MM.1S (cell line): ENCODE results near the gene PGBD5.

Experiments used
- DNase-seq: peaks from one replicate; pipeline ENCODE4 v3.0.0-alpha.2; 2015
- H2AFZ ChIP-seq: fragments of 300-600 bp; sonication (generic); 2 replicates; pipeline ENCODE4 v1.6.0; 2016; ENCODE audit warnings: antibody characterized with exemption, low read length
- H3F3A ChIP-seq: fragments of 300-600 bp; sonication (generic); 2 replicates; pipeline ENCODE4 v1.6.1; 2016; ENCODE audit warnings: mild to moderate bottlenecking, antibody characterized with exemption, low read length, moderate library complexity, mixed read lengths; ENCODE audit not compliant: insufficient read depth
- H3K27ac ChIP-seq: fragments of 300-600 bp; sonication (generic); 2 replicates; pipeline ENCODE4 v1.5.1; 2016; ENCODE audit warnings: mild to moderate bottlenecking, low read length
- H3K27me3 ChIP-seq: fragments of 300-600 bp; sonication (generic); replicated peaks from 2 replicates; pipeline ENCODE4 v1.6.0; 2016; ENCODE audit warnings: low read length; ENCODE audit not compliant: insufficient read depth
- H3K36me3 ChIP-seq: fragments of 300-600 bp; sonication (generic); replicated peaks from 2 replicates; pipeline ENCODE4 v1.6.1; 2016; ENCODE audit warnings: mild to moderate bottlenecking, low read length, mixed read lengths; ENCODE audit not compliant: insufficient read depth
- H3K4me1 ChIP-seq: fragments of 300-600 bp; sonication (generic); 2 replicates; pipeline ENCODE4 v1.6.1; 2016; ENCODE audit warnings: low read length, mixed read lengths
- H3K4me2 ChIP-seq: fragments of 300-600 bp; sonication (generic); 2 replicates; pipeline ENCODE4 v1.6.0; 2016; ENCODE audit warnings: low read depth, low read length
- H3K4me3 ChIP-seq: fragments of 300-600 bp; sonication (generic); 2 replicates; pipeline ENCODE4 v1.5.1; 2016; ENCODE audit warnings: low read length, mixed read lengths
- H3K79me2 ChIP-seq: fragments of 300-600 bp; sonication (generic); 2 replicates; pipeline ENCODE4 v1.6.1; 2016; ENCODE audit warnings: mixed run types, low read length, mixed read lengths
- H3K9ac ChIP-seq: fragments of 300-600 bp; sonication (generic); 2 replicates; pipeline ENCODE4 v1.6.1; 2016; ENCODE audit warnings: low read length, mixed read lengths
- H3K9me2 ChIP-seq: fragments of 300-600 bp; sonication (generic); replicated peaks from 2 replicates; pipeline ENCODE4 v1.6.1; 2016; ENCODE audit warnings: mild to moderate bottlenecking, low read length, mixed read lengths; ENCODE audit not compliant: insufficient read depth
- H3K9me3 ChIP-seq: fragments of 300-600 bp; sonication (generic); replicated peaks from 2 replicates; pipeline ENCODE4 v1.6.1; 2016; ENCODE audit warnings: mild to moderate bottlenecking, low read length, mixed read lengths; ENCODE audit not compliant: insufficient read depth
- H4K20me1 ChIP-seq: fragments of 300-600 bp; sonication (generic); 2 replicates; pipeline ENCODE4 v1.6.1; 2016; ENCODE audit warnings: mild to moderate bottlenecking, low read length, moderate library complexity, mixed read lengths; ENCODE audit not compliant: insufficient read depth
- EZH2 ChIP-seq: fragments of 300-600 bp; sonication (generic); optimal IDR thresholded peaks from 2 replicates; pipeline ENCODE3; 2017; ENCODE audit warnings: low read depth, mild to moderate bottlenecking, antibody characterized with exemption, low read length, mixed read lengths
- EZH2phosphoT487 ChIP-seq: fragments of 300-600 bp; sonication (generic); IDR thresholded peaks from 2 replicates; pipeline ENCODE4 v1.6.1; 2018; ENCODE audit warnings: antibody characterized with exemption, low read length
- TF ChIP-seq, protein P1 (sequence below): fragments of 300-600 bp; sonication (generic); IDR thresholded peaks from 2 replicates; pipeline ENCODE4 v1.5.1; 2016; ENCODE audit warnings: antibody characterized with exemption, low read length, mixed read lengths

Gene PGBD5

DNA sequence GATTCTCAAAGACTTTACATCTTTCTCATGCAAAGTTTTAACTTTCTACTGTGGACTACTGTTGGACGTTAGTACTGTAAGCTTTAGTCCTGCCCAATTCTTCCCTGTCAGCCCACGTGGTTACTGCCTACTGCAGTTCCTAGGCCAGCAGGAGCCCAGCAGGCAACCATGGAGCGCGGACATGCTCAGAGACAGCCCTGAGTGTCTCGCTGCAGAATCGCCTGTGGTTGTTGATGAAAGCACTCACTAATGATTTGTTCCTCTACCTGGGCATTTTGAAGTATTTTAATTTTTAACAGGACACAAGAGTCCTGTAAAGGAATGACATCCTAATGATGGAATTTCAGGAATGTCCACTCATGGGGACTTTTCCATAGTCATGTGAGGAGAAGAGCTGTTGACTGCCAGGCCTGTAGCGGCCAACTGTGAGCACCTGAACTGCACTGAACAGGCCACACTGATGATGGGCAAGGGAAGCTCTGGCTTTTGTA is 44.1 kb downstream of the PGBD5 start:
- no peak overlapping the region for H3K27ac ChIP-seq
- no peak overlapping the region for H2AFZ ChIP-seq
- H3K4me3 ChIP-seq = no peak overlapping the region
- H4K20me1 ChIP-seq = no peaks in the 10 kb centered on the region
- no peak for TF ChIP-seq EZH2
- no peak for TF ChIP-seq EZH2phosphoT487
- TF ChIP-seq, protein P1, sequence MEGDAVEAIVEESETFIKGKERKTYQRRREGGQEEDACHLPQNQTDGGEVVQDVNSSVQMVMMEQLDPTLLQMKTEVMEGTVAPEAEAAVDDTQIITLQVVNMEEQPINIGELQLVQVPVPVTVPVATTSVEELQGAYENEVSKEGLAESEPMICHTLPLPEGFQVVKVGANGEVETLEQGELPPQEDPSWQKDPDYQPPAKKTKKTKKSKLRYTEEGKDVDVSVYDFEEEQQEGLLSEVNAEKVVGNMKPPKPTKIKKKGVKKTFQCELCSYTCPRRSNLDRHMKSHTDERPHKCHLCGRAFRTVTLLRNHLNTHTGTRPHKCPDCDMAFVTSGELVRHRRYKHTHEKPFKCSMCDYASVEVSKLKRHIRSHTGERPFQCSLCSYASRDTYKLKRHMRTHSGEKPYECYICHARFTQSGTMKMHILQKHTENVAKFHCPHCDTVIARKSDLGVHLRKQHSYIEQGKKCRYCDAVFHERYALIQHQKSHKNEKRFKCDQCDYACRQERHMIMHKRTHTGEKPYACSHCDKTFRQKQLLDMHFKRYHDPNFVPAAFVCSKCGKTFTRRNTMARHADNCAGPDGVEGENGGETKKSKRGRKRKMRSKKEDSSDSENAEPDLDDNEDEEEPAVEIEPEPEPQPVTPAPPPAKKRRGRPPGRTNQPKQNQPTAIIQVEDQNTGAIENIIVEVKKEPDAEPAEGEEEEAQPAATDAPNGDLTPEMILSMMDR = no peak
- H3K9me3 ChIP-seq = no peaks in the 10 kb centered on the region
- no peaks in the 10 kb centered on the region for H3K27me3 ChIP-seq
- no peak overlapping the region for H3K9ac ChIP-seq
- no peaks in the 10 kb centered on the region for H3K9me2 ChIP-seq
- no peaks in the 10 kb centered on the region for H3F3A ChIP-seq
- DNase-seq = no peak
- H3K4me2 ChIP-seq = no peak overlapping the region
- H3K36me3 ChIP-seq = no peaks in the 10 kb centered on the region
- H3K4me1 ChIP-seq = no peaks in the 10 kb centered on the region
- H3K79me2 ChIP-seq = no peaks in the 10 kb centered on the region

DNA sequence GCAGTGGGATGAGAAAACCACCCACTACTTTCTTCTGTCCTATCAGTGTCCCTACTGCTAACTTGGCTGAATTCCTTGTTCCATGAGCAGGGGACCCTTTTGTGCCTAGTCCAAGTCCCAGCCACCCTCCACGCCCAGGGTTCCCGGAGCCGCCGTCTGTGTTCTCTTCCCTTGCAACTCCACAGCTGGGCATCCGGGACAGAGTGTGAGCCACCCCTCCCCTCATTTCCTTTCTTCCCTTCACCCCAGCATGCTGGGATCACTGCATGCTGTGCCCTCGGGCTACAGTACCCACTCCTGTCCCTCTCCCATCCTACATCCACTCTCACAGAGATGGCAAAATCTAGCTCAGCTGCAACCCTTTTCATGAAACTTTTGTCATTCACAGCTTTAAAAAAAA is 44.5 kb downstream of the PGBD5 start:
- TF ChIP-seq EZH2phosphoT487 = no peak
- no peak for TF ChIP-seq EZH2
- TF ChIP-seq, protein P1 = no peak
- Histone ChIP-seq H3K27ac (no peak overlapping the region), H3K27me3 (no peaks in the 10 kb centered on the region), H3K9me2 (no peaks in the 10 kb centered on the region), H3K4me1 (no peaks in the 10 kb centered on the region), H3K36me3 (no peaks in the 10 kb centered on the region), H2AFZ (no peak overlapping the region), H3F3A (no peaks in the 10 kb centered on the region), H3K4me3 (no peak overlapping the region), H4K20me1 (no peaks in the 10 kb centered on the region), H3K4me2 (no peak overlapping the region), H3K9ac (no peak overlapping the region), H3K9me3 (no peaks in the 10 kb centered on the region), H3K79me2 (no peaks in the 10 kb centered on the region)
- DNase-seq = no peak

DNA sequence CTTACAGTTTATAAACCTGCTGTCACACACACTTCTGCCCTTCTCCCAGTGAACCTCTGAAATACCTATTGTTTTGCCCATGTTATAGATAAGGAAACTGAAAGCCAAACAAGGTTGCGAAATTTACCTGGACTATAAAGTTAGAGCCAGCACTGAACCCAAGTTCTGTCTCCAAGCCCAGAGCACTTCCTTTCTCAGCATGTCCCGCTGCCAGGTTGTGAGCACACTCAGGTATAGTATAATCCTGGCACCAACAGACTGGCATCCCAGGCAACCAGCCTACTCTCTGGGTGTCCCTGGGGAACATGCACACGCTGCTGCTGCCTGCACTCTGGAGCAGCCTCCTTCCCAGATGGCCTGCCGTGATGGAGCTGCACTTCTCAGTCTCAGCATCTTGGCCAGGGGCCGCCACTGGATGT is 45.1 kb downstream of the PGBD5 start:
- no peaks in the 10 kb centered on the region for H3K9me3 ChIP-seq
- TF ChIP-seq EZH2phosphoT487 = no peak
- TF ChIP-seq, protein P1 = no peak
- no peak for TF ChIP-seq EZH2
- H3K27ac ChIP-seq = no peak overlapping the region
- no peak for DNase-seq
- no peaks in the 10 kb centered on the region for H3K79me2 ChIP-seq
- H3K9me2 ChIP-seq = no peaks in the 10 kb centered on the region
- no peaks in the 10 kb centered on the region for H3F3A ChIP-seq
- no peaks in the 10 kb centered on the region for H4K20me1 ChIP-seq
- H3K4me3 ChIP-seq = no peak overlapping the region
- H3K9ac ChIP-seq = no peak overlapping the region
- H3K36me3 ChIP-seq = no peaks in the 10 kb centered on the region
- H3K4me2 ChIP-seq = no peak overlapping the region
- no peaks in the 10 kb centered on the region for H3K4me1 ChIP-seq
- H2AFZ ChIP-seq = no peak overlapping the region
- no peaks in the 10 kb centered on the region for H3K27me3 ChIP-seq
